HCEC 1CT (cell line): ENCODE data around the gene ADAMTS4.

Experiments used
- DNase-seq: peaks from one replicate; pipeline ENCODE4 v3.0.0-alpha.2; 2017

The ADAMTS4 gene

DNA sequence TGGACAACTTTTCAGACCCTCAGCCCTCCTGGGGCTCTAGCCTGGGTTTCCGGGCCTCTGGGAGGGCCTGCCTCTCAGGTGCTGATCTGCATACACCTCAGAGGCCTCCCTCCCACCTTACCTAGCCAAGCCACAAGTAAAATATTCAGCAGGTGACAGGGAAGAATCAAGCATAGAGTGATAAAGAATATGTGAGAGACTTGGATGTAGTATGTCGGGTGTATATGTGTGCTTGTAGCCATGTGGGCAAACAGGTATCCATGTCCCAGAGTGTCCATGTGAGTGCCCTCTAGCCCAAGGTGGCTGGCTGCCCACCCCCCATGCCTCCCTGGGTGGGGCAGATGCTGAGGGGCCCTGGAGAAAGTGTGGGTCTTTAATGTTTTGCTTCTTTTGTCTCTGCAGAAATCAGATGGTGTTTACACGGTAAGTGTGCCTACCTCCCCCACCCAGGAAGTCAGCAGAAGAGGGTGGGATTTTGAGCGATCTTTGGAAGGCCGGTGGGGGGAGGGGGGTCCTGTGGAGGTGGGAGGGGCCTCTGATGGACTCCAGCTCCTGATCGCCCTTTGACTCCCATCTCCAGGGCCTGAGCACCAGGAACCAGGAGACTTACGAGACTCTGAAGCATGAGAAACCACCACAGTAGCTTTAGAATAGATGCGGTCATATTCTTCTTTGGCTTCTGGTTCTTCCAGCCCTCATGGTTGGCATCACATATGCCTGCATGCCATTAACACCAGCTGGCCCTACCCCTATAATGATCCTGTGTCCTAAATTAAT, 19.6 kb upstream of the ADAMTS4 start:
- DNase-seq: no peak

DNA sequence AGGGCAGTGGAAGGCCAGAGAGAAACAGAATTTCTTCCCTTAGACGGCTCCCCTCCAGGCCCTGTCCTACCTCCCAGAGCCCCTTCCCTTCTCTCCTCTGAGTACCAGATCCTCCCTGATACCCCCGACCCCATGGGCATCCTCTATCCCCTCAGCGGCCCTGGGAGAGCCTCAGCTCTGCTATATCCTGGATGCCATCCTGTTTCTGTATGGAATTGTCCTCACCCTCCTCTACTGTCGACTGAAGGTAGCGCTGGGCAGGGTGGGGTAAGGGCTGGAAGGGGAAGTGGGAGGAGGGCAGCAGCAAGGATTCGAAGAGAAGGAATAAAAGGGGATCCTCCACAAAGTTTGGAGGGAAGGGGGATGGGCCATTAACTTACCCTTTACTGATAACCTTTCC, 19.0 kb upstream of the ADAMTS4 start:
- no peak for DNase-seq

DNA sequence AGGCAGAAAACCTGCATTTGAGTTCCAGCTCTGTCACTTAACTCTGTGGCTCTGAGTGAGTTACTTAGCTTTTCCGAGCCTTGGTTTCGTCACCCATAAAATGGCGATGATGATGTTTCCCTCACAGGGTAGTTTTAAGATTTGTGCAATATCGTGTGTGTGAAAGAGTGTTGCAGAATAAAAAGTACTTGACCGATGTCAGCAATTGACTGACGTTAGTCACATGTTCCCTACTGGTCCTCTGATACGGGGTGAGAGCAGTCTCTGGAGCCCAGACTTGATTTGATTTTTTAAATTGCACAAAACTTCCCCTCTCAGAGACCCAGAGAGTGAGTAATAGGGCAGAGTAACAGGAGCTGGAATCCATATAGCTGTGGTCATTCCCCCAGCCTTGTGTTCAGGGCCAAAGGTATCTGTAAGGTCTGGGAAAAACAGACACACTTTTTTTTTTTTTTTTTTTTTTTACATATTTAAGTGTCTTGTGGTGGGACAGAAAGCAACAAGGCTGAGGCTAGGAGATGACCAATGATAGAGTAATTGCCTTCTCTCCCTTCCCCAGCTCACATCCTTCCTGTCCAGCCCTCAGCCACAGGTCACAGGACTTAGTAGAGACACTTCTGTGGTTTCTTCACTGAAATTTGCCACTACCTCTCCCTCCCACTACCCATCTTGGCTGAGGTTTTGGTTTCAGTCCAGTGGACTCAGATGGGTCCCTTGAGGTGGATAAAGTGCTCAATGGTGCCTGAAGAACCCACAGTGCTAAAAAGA, 18.3 kb upstream of the ADAMTS4 start:
- peak; percentile 91 for DNase-seq

GRCh38 chr1:161215076-161215475, 16.2 kb upstream of the ADAMTS4 start, which contains the start of gene FCER1G:
Gene FCER1G, plus strand, starts transcription at chr1:161215295. Its CDS starts 27 bp downstream, at chr1:161215322.
- no peak for DNase-seq

- DNase-seq: no peak
Observed at GRCh38 chr1:161214369-161214768, 15.5 kb upstream of the ADAMTS4 start.

GRCh38 chr1:161209790-161210409, 11.0 kb upstream of the ADAMTS4 start:
- peak; percentile 64 for DNase-seq

DNA sequence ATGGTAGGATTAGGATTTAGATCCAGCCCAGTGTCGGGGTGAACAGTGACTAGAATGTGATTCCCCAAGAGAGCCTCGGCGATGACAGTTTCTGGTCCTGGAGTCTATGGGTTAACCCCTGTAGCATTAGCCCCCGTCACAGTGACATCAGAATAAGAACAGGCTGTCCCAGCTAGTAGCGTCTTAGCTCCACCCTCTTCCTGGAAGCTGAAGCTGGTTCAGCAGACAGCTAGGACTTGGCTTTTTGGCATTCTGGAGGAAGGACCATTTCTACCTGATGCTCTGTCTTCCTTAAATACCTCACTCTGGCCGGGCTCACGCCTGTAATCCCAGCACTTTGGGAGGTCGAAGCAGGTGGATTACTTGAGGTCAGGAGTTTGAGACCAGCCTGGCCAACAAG, 8.3 kb upstream of the ADAMTS4 start:
- peak; percentile 82 for DNase-seq

- peak; percentile 77 for DNase-seq
Observed at GRCh38 chr1:161206411-161207140, 7.7 kb upstream of the ADAMTS4 start.

DNA sequence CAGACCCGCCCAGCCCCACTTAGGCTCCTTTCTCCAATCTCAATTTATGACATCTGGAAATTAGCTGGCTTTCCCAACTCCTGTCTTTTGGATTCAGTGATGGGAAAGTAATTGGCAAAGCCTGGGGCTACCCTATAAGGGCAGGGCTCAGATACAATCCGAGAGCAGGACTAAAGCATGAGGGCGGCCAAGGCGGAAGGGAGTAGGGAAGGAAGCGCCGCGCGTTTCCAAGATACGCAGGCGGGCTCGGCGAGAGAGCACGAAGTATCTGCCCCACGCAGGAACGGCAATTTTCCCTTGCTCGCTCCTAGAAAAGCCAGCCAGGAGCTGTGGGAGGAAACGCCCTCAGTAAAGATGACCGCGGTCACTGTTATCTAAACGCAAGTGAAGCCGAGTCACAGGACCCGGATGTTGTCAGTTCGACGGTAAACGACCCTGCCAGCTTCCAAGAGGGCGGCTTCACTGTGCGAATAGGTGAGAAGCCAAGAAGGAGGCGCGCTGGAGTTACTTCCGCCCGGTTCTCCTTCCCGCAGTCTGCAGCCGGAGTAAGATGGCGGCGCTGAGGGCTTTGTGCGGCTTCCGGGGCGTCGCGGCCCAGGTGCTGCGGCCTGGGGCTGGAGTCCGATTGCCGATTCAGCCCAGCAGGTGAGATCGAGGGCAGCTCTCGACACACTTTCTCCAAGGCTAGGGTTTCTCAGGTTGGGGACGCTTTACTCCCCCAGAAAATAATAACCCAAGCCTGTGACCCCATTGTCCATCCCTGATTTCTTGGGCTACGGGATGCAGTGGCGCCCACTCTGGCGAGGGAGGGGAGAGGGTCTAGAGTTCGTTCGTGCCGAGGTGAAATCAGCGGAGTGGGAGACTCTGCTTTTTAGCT, 3.2 kb upstream of the ADAMTS4 start, which contains the start of gene NDUFS2:
NDUFS2 (plus strand) TSS at position 532 of the 877 bp plus-strand sequence; CDS start at position 551, 19 bp downstream.
- DNase-seq: peak; percentile 100

GRCh38 chr1:161200992-161201835, 2.4 kb upstream of the ADAMTS4 start:
- DNase-seq: peak; percentile 94

DNA sequence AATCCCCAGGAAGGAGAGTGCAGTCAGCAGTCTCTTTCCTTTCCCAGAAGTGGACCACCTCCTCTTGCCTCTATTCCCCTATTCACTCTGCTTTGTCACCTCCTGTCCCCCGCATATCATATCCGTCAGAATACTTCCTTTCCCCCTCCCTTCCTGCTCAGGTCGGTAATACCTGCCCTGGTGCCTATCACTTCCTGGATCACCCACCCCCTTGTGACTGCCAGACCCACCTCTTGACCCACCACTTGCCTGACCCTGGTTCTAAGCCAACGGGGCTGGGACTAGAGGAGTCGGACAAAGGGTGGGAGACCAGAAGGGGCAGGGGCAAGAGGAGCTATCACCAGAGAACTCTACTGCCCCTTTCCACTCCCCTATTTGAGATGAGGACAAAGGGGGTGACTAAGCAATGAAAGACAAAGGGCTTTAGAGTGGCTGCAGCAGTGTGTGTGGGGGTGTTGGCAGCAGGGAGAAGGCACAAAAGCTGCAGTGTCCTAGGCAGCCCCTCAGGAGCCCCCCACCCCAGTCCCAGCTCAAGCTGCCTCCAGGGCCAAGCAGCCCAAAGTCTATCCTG, 1.7 kb upstream of the ADAMTS4 start:
- no peak for DNase-seq

DNA sequence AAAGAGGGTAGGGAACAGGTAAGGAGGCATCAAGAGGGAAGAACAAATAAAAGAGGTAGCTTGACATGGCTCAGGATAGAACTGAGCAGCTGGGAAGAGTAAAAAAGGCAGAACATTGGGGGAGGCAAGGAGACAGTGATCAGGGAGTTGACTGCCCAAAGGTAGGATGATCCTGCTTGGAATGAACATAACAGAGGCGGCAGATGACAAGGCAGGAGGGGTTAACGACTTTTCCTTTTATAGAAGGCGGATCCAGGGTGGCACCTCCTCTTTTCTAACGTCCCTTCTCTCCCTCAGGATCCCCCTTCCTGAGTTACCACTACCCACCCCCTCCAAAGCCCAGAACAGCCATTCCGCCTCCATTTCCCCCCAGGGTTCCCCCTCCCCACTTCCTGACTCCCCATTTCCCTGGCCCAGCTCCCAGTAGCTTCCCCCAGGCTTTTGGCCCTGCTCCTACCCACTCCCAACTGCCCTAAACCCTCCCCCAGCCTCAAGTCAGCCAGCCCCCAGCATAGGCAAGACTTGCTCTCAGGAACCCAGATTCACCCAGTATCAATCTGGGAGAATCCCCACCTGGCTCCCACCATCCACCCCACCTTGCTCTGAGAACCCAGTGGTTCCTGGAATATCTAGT, 769 bp upstream of the ADAMTS4 start:
- no peak for DNase-seq

GRCh38 chr1:161198194-161198896, 509 bp downstream of the ADAMTS4 start:
- DNase-seq: no peak

- no peak for DNase-seq
Observed at GRCh38 chr1:161197560-161198193, 1.2 kb downstream of the ADAMTS4 start.

DNA sequence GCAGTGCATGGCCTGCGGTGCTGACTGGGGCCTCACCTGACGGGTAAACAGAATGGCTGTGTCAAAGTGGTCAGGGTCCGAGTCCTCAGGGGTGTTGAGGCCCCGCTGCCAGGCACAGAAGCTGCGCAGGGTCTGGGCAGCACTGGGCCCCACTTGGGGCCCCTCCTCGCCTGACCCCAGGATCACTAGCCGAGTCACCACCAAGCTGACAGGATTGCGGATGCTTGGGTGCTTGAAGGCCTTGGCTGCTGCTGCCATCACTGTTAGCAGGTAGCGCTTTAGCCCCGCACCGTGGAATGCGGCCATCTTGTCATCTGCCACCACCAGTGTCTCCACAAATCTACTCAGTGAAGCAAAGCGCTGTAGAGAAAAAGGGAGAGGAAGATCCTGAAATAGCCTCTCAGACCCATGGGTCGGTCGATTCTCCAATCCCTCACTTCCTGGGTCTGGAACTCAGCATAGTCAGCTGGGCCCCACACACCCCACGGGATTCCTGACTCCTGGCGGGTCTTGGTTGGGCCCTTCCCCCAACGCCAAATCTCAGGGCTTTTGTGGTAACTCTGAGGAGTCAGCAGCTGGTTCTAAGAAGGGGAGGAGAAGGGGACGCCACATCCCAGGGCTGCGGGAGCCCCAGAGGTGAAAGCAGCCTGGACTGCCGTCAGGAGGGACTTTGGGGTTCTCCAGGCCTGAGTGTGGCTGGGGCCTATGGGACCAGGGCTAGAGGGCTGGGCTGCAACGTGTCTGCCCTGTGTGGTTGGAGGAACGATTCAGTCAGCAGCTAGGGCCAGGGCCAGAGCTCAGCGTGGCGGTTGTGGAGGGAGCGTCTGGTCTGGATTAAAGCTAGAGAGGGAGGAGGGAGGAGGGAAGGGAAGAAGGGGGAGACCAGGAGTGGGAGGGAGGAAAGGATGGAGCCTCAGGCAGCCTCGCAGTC, 2.1 kb downstream of the ADAMTS4 start:
- DNase-seq: peak; percentile 63

- DNase-seq: no peak
Observed at GRCh38 chr1:161196111-161196510, 2.7 kb downstream of the ADAMTS4 start.

DNA sequence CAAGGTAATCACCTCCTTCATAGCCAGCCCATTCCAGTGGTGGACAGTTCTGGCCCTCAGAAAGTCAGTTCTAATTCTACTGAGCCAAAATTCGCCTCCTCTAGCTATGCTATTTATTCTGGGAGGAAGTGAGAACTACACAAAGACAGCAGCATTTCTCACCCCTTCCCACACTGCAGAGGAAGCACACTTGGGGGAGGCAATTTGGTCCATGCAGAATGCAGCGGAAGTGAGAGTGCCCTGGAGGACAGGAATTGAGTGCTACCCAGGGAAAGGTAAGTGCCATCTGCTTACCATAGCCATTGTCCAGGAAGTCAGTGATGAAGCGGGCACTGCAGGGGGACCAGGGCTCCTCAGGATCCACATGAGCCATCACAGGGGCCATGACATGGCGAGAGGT, 3.7 kb downstream of the ADAMTS4 start:
- DNase-seq: no peak
